Nephron (organoid): ENCODE results near the gene NRARP.

Source experiments
- H3K27ac Mint-ChIP-seq, 3 experiments: 2 replicates each; pipeline ENCODE4 v1.8.0; 2020; ENCODE audit warnings: mixed read lengths in 3 of 3, mild to moderate bottlenecking in 2 of 3, moderate library complexity in 1 of 3
- H3K27me3 Mint-ChIP-seq: 2 replicates; pipeline ENCODE4 v1.8.0; 2021; ENCODE audit warnings: low read depth, mild to moderate bottlenecking, moderate library complexity, mixed read lengths
- H3K36me3 Mint-ChIP-seq: 2 replicates; pipeline ENCODE4 v1.8.0; 2020; ENCODE audit warnings: low read depth, mixed read lengths
- H3K4me1 Mint-ChIP-seq: 2 replicates; pipeline ENCODE4 v1.8.0; 2020; ENCODE audit warnings: mixed read lengths
- H3K4me3 Mint-ChIP-seq, 3 experiments: 2 replicates each; pipeline ENCODE4 v1.8.0; 2020; ENCODE audit warnings: mild to moderate bottlenecking in 3 of 3, mixed read lengths in 3 of 3, moderate library complexity in 2 of 3
- H3K9me3 Mint-ChIP-seq: 2 replicates; pipeline ENCODE4 v1.8.0; 2020; ENCODE audit warnings: mixed read lengths
- CTCF ChIP-seq, 3 experiments: fragments of 200-600 bp; sonication (generic); IDR thresholded peaks; one replicate each; pipeline ENCODE4 v1.5.0; 2021; ENCODE audit warnings: antibody characterized with exemption in 3 of 3; ENCODE audit not compliant: unreplicated experiment in 3 of 3

The NRARP gene

GRCh38 chr9:137267933-137268355, 34.1 kb downstream of the NRARP start:
- H3K27me3 Mint-ChIP-seq = no peaks in the 10 kb centered on the region
- TF ChIP-seq CTCF (IDR thresholded peaks at IDR 0.05; ENCODE audit: unreplicated experiment in 3 of 3) = no peak
- H3K4me3 Mint-ChIP-seq = no peak overlapping the region
- H3K4me1 Mint-ChIP-seq = no peaks in the 10 kb centered on the region
- no peaks in the 10 kb centered on the region for H3K9me3 Mint-ChIP-seq
- H3K36me3 Mint-ChIP-seq = peaks cover 18% of the 10 kb centered on the region
- H3K27ac Mint-ChIP-seq = no peak overlapping the region

GRCh38 chr9:137266585-137267453, 35.3 kb downstream of the NRARP start:
- Mint-ChIP-seq H3K9me3 (no peaks in the 10 kb centered on the region), H3K27ac (no peak overlapping the region), H3K36me3 (peaks cover 20% of the 10 kb centered on the region), H3K27me3 (no peaks in the 10 kb centered on the region), H3K4me3 (no peak overlapping the region), H3K4me1 (peaks cover 2% of the 10 kb centered on the region)
- no peak for TF ChIP-seq CTCF (IDR thresholded peaks at IDR 0.05; ENCODE audit: unreplicated experiment in 3 of 3)

- H3K4me3 Mint-ChIP-seq = no peak overlapping the region
- no peaks in the 10 kb centered on the region for H3K9me3 Mint-ChIP-seq
- peaks cover 25% of the 10 kb centered on the region for H3K36me3 Mint-ChIP-seq
- H3K27me3 Mint-ChIP-seq = no peaks in the 10 kb centered on the region
- H3K4me1 Mint-ChIP-seq = peaks cover 6% of the 10 kb centered on the region
- TF ChIP-seq CTCF (IDR thresholded peaks at IDR 0.05; ENCODE audit: unreplicated experiment in 3 of 3) = no peak
- H3K27ac Mint-ChIP-seq = no peak overlapping the region
Measured at GRCh38 chr9:137266162-137266527, 35.9 kb downstream of the NRARP start.

GRCh38 chr9:137265496-137266161, 36.4 kb downstream of the NRARP start:
- no peak for TF ChIP-seq CTCF (IDR thresholded peaks at IDR 0.05; ENCODE audit: unreplicated experiment in 3 of 3)
- no peak overlapping the region for H3K27ac Mint-ChIP-seq
- peaks cover 6% of the 10 kb centered on the region for H3K4me1 Mint-ChIP-seq
- peaks cover 25% of the 10 kb centered on the region for H3K36me3 Mint-ChIP-seq
- no peaks in the 10 kb centered on the region for H3K9me3 Mint-ChIP-seq
- H3K27me3 Mint-ChIP-seq = no peaks in the 10 kb centered on the region
- no peak overlapping the region for H3K4me3 Mint-ChIP-seq

GRCh38 chr9:137264067-137264466, 38.0 kb downstream of the NRARP start:
- Mint-ChIP-seq H3K4me1 (peaks cover 6% of the 10 kb centered on the region), H3K4me3 (no peak overlapping the region), H3K9me3 (no peaks in the 10 kb centered on the region), H3K27ac (no peak overlapping the region), H3K36me3 (peaks cover 19% of the 10 kb centered on the region), H3K27me3 (no peaks in the 10 kb centered on the region)
- no peak for TF ChIP-seq CTCF (IDR thresholded peaks at IDR 0.05; ENCODE audit: unreplicated experiment in 3 of 3)
